Measurements from ENCODE around the gene RSU1.

The RSU1 gene

GRCh38 chr10:16602104-16602775 is 215.0 kb downstream of the RSU1 start:
- DNase-seq (ENCODE audit: low read depth in 2 of 2), result no peak

DNA sequence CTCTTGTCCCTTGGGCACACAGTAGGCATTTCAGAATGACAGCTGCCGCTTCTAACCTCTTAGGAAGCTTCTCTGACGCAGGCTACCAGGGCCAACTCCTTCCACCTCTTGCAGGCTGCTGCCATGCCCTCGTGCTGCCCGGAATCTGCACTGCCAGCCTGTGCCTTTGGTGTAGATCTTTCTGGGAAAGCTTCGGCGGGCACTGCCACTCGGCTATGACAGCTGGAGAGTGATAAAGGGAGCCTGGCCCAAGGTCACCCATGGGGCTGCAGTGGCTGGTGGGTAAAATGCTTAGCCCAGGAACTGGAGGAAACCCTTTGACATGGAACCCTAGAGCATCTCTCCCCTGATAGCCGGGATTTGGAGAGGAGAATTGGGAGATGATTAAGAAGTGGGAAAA is 217.6 kb downstream of the RSU1 start:
- no peak for DNase-seq (ENCODE audit: low read depth in 2 of 2)

DNA sequence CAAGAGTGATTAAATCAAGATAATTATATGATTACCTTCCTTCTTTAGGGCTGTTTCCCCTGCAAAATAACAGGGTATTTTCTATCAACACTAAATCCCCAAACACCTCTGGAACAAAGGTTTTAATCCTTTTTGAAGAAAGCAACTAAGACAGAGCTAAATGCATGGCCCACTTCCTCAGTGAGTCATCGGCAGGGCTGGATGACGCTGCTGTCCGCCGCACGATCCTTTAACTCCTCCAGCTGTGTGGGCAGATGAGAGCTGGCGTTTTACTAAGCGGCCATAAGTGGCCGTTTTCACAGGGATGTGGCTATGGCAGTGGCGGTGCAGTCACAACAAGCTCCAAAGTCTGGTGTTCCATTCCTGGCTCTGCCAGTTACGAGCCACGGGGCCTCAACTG is 219.6 kb downstream of the RSU1 start:
- no peak for DNase-seq (ENCODE audit: low read depth in 2 of 2)

DNA sequence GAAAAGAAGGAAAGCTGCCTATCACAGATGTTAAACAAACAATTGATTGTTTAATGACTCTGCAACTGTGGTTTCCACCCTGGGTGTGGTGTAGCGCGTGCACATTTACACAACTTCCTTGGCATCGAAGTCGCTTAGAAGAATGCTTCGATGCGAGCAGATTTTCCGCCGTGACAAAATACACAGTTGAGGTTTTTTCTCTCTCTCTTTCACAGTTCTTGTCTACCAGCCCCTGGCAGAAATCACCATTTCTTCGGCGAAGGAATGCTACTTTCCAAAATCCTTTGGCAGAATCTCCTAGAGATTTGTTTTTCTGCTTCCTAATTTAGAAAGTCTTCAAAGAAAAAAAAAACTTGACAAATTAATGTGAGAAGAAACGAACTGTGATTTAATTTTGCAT is 224.8 kb downstream of the RSU1 start:
- no peak for DNase-seq (ENCODE audit: low read depth in 2 of 2)

DNA sequence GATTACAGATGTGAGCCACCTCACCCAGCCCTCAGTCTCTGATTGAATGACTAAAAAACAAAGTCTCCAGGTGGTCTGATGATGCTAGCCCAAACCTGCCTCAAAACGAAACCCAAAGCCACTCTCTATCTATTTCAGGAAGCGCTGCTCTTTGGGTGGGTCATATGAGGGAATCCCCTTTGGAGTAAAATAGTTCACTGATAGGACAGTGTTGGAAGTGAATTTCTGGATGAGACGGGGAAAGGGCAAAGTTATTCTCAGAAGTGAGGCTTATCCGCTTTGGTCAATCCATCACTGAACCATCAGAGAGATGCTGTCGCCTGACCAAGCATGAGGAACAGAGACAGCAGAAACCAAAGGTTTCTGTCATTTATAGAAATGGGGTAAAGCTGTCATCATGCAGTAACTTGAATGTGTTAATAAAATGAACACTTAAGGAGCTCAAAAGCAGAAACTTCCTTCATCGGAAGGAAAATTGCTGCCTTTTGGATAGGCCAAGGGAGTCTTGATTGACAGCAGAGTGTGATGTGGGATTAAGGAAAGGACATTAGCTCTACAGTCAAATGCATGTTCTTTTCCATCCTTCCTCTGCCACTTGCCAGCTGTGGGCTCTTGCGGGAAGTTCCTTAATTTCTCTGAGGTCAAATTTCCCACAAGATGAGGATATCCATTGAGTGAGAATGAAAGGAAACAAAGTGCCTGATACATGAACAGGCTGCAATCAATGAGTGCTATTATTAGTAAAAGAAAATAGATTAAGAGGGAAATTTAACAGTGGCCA is 230.7 kb downstream of the RSU1 start:
- no peak for DNase-seq (ENCODE audit: low read depth in 2 of 2)

DNA sequence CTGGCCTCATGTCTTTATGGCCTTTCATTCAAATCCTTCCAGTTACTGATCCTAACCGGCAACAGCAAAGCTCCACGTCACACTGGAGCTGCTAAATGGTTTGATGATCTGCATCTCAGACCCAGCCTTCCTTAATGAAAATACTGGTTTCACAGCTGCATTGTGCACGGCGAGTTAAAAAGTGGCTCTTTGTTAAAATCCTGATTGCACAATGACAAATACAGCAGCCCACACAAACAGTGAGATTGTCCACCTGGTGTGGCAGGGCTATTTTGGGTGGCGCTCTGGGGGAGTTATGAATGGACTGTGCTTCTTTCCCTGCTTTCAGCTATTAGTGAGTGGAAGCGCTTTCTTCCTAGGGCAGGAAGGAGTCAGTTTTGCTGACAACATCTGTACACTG is 232.1 kb downstream of the RSU1 start:
- DNase-seq (ENCODE audit: low read depth in 2 of 2), result no peak

DNA sequence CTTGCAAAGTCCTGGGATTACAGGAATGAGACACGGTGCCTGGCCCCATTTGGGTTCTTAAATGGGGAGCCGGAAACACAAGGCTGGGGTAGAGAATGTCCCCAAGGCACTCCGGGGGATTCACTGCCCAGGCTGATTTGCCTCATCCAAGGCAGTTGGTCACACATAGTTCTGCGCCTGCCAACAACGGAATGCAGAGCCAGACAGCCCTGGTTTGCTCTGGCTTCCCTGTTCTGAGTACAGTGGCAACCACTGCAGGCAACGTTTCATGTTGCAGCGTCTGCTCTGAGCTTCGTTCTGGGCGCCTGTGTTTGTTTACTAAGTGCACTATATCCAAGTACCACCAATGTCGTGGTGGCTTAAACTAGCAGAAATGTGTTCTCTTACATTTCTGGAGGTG is 233.8 kb downstream of the RSU1 start:
- no peak for DNase-seq (ENCODE audit: low read depth in 2 of 2)

GRCh38 chr10:16581202-16581601 is 236.0 kb downstream of the RSU1 start:
- DNase-seq (ENCODE audit: low read depth in 2 of 2), result no peak

DNA sequence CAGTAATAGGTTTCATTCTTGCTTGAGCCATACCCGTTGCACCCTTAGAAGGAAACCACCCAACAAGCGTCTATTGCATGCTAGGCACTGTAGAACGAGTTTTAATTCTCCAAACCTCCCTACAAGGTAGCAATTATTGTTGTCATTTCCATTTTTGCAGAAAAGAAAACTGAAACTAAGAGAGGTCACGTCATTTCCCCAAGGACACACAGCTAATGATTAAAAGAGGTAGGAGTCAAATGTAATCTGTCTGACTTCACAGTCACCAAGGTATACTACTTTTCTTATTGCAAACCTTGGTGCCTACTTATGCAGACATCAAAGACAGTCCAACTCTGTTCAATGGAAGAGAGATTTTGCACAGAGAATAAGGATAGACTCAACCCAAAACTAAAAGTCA is 246.5 kb downstream of the RSU1 start:
- DNase-seq (ENCODE audit: low read depth in 2 of 2), result no peak

- no peak for DNase-seq (ENCODE audit: low read depth in 2 of 2)
These were observed 250.9 kb downstream of the RSU1 start for GRCh38 chr10:16566202-16566805.

- no peak for DNase-seq (ENCODE audit: low read depth in 2 of 2)
These were observed 251.6 kb downstream of the RSU1 start for GRCh38 chr10:16565604-16566003.

DNA sequence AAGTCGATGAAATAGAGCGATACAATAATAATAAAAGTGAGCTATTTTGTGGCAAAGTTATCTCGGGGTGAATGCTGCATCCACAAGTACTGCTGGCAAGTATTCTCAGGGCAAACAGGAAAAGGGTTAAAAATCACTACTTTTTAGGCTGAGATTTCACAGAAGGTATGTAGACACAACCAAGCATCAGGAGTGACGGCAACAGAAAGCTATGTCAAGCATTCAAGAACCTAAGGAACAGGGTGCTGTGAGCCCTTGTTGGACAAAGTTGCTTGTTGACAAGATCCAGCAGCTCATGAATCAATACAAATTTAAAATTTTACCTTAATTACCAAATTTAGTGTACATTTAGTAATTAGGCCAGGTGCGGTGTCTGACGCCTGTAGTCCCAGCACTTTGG is 254.3 kb downstream of the RSU1 start:
- no peak for DNase-seq (ENCODE audit: low read depth in 2 of 2)

GRCh38 chr10:16559236-16559773 is 257.9 kb downstream of the RSU1 start:
- no peak for DNase-seq (ENCODE audit: low read depth in 2 of 2)

GRCh38 chr10:16547973-16548372 is 269.3 kb downstream of the RSU1 start:
- no peak for DNase-seq (ENCODE audit: low read depth in 2 of 2)

GRCh38 chr10:16545116-16545736 is 272.0 kb downstream of the RSU1 start:
- no peak for DNase-seq (ENCODE audit: low read depth in 2 of 2)

DNA sequence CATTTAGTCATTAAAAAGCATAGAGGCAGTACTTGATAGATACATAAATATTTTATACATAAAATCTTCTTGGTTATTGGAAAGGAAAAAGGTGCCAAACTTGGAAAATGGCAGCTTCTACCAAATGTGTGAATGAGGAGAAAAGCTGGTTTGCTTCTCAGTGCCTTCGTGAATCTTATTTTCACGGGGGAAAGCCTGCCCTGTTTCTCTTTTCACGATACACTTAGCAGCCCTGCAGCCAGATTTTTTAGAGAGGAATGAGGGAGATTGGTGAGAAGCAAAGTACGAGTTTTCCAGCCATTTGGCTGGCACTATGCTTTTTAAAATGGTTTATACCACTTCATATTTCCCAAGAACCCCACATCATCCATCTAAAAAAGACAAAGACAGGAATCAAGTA is 272.6 kb downstream of the RSU1 start:
- no peak for DNase-seq (ENCODE audit: low read depth in 2 of 2)

DNA sequence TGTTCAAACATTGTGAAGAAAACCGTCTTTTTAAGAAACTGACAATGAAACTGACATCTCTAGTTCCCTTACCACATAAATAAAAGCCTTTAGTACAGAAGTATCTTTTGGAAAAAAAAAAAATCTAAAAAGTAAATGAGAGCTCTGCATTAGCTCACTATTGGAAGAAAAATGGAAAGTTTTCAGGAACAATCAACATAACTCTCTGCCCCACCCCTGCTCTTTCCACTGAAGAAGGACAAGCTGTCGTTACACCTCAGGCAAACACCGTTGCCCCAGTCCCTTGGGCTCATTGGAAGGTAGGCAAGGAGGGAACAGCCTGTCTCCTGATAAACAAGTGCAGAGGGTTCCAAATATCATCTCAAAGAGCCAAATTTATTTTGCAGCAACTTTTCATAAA is 273.1 kb downstream of the RSU1 start:
- no peak for DNase-seq (ENCODE audit: low read depth in 2 of 2)
